GM21737 (cell line): ENCODE results near the gene RANGAP1.

Experiments
- ATAC-seq: cut with Tn5 transposase; IDR thresholded peaks from one replicate; pipeline ENCODE4 v1.9.1; 2021; ENCODE audit warnings: mild to moderate bottlenecking, moderate library complexity; ENCODE audit not compliant: unreplicated experiment

The RANGAP1 gene, protein sequence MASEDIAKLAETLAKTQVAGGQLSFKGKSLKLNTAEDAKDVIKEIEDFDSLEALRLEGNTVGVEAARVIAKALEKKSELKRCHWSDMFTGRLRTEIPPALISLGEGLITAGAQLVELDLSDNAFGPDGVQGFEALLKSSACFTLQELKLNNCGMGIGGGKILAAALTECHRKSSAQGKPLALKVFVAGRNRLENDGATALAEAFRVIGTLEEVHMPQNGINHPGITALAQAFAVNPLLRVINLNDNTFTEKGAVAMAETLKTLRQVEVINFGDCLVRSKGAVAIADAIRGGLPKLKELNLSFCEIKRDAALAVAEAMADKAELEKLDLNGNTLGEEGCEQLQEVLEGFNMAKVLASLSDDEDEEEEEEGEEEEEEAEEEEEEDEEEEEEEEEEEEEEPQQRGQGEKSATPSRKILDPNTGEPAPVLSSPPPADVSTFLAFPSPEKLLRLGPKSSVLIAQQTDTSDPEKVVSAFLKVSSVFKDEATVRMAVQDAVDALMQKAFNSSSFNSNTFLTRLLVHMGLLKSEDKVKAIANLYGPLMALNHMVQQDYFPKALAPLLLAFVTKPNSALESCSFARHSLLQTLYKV

GRCh38 chr22:41285820-41286638 is at the start of gene RANGAP1:
RANGAP1 (minus strand) TSS chr22:41286187; CDS start chr22:41281044, 5,143 bp downstream.
- ATAC-seq, result peak; percentile 95

DNA sequence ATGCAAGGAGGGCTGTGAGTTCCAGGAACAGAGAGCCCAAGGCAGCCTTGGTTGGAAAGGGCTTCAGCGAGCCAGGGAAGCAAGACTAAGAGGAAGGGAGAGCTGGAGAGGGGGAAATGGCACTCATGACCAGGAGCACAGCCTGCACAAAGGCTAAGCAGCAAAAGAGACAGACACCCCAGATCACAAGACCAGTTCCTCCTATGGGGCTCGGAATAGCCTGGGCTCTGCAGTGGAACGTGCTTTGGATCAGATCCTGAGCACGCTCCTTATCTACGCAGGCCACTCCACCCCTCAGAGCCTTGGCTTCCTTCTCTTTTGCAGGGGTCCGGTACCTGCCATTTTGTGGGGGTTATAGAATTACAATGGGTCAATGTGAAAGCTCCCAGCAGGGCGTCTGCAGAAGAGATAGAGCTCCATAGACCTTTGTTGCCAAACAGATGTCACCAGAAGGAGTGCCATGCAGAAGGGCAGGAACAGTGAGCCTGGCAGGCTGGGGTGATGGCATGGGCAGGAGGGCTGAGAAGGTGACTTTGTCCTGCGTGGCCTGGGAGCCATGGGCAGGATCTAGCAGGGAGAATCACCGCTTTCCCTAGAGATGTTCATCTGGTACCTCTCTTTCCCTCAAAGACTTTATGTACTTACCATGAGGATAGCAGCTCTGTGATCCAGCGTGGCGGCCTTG is 49.1 kb upstream of the RANGAP1 start:
- no peak for ATAC-seq

- ATAC-seq, result no peak
These were observed 48.2 kb upstream of the RANGAP1 start for GRCh38 chr22:41334215-41334614.

- no peak for ATAC-seq
These were observed 47.8 kb upstream of the RANGAP1 start for GRCh38 chr22:41333806-41334205.

- ATAC-seq, result no peak
These were observed 46.4 kb upstream of the RANGAP1 start for GRCh38 chr22:41332217-41332939.

- ATAC-seq, result no peak
These were observed 44.2 kb upstream of the RANGAP1 start for GRCh38 chr22:41330169-41330568.

- no peak for ATAC-seq
These were observed 41.1 kb upstream of the RANGAP1 start for GRCh38 chr22:41327124-41327523.

- no peak for ATAC-seq
These were observed 39.0 kb upstream of the RANGAP1 start for GRCh38 chr22:41324821-41325528.

GRCh38 chr22:41320416-41321240 is 34.6 kb upstream of the RANGAP1 start:
- ATAC-seq, result no peak

GRCh38 chr22:41315586-41315985 is 29.6 kb upstream of the RANGAP1 start:
- ATAC-seq, result no peak

DNA sequence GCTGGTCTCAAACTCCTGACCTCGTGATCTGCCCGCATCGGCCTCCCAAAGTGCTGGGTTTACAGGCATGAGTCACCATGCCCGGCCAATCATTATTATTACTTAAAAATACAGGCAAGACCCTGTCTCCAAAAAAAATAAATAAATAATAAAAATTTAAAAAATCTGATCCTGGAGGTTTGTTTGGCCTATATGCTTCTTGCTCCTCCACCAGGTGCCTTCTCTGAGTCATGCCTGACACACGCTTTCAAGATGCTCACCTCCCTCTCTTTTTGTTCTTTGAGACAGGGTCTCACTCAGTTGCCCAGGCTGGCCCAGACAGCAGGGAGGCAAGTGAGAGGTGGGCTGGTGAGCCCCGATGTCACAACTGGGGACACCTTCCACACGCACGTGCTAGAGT is 28.8 kb upstream of the RANGAP1 start:
- no peak for ATAC-seq

DNA sequence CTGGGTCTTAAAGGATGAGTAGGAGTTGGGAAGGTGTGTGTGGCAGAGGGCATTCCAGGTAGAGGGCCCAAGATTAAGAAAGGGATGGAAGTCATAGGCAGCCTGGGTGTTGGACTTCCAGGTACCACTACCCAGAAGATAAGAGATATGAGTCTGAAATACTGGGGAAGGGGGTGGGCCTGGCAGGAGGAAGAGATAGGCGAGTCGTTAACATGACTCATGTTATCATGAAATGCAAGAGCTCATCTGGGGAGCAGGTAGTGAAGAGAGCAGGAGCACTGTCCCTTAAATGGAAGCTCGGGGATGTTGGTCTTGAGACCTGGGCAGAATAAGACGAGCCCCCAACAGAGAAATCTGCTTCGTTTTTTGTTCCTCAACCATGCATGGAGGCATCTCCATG is 25.5 kb upstream of the RANGAP1 start:
- ATAC-seq, result no peak

DNA sequence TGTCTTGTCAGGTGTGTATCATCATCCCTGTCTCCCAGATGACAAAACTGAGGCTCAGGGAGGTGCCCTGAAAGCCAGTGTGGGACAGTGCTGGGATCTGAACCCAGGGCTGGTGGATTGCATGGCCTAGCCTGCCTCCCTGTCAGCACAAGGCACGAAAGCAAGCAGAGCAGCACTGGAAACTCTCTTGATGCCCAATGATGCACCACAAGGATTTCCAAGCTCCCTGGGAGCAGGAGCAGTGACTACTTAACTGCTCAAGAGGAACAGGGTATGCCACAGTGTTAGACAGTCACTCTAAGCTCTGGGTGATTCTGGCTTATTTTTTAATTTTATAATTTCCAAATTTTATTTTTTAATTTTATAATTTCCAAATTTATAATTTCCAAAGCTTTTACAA is 24.3 kb upstream of the RANGAP1 start:
- no peak for ATAC-seq

GRCh38 chr22:41308544-41308947 is 22.6 kb upstream of the RANGAP1 start:
- no peak for ATAC-seq

- no peak for ATAC-seq
These were observed 22.1 kb upstream of the RANGAP1 start for GRCh38 chr22:41308054-41308453.

DNA sequence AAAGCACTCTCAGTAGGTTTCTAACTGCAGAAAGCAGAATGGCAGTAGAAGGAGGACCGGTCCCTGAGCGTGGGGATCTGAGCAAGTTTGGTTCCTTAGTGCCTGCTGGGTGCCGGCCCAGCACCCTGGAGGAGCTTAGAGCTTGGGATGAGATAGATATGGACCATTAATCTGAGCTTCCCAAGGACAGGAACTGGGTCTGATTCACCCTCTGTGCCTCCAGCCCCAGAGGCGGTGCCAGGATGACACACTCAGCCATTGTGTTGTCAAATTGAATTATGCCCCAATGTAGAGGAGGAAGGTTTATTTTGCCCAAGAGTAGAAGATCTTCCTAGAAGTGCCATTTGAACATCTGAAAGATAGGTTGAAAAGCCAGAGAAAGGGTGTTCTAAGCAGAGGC is 19.7 kb upstream of the RANGAP1 start:
- ATAC-seq, result no peak

GRCh38 chr22:41302811-41303210 is 16.8 kb upstream of the RANGAP1 start:
- ATAC-seq, result no peak

DNA sequence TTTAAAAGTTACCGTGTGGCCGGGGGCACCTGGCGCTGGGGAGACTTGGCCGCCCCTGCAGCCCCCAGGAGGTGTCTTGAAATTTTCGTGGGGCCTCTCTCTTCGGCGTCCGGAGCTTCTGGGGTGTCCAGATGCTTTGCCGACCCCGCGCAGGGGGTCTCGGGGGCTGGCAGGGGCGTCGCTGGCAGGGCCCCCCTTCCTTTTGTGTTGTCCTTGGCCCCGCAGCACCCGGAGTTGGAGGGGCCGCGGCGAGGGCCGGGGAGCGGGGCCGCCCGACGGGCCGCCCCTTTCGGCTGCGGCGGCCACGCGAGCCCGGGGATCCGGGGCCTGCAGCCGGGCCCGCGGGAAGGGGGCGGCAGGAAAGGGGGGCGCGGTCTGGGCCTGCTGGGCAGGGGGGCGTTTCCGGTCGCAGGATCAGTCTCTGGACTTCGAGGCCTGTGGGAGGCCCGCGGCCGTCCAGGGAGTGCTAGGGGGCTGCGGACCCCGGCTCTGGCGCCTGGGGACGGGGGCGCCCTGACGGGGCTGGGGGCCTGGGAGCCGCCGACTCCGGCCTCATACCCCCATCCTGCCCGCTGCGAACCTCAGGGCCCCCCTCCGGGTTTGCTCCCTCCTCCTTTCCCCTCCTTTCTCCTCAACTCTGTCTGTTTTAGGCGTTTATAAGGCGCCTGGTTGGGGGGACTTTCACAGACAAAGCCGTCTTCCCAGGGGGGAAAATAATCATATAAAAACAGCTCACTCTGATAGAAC is 16.2 kb upstream of the RANGAP1 start:
- no peak for ATAC-seq
